HEK293 (cell line): Measurements from ENCODE around the gene GNS.
A peak's percentile ranks its signal among the peaks of the same experiment; 100 is the strongest.

Source experiments
- CTCF ChIA-PET: fragments of 350-600 bp; formaldehyde crosslinking; extraction: SDS; loops from one replicate; lab custom pipeline; 2021; ENCODE audit warnings: antibody characterized with exemption; lab: Yijun Ruan, JAX
- POLR2A ChIA-PET: fragments of 300-600 bp; formaldehyde crosslinking; extraction: SDS; loops from one replicate; lab custom pipeline; 2020; ENCODE audit warnings: antibody characterized with exemption, inconsistent platforms; lab: Yijun Ruan, JAX
- H3K27ac ChIP-seq: fragments of 200-500 bp; sonication (Bioruptor generic); 2 replicates; pipeline ENCODE4 v1.5.1; 2014; ENCODE audit warnings: low read depth, low read length, control low read depth, inconsistent platforms; ENCODE audit errors: extremely low read depth
- H3K36me3 ChIP-seq, 2 experiments: fragments of 200-500 bp in 1 of 2; sonication (Bioruptor generic) in 1 of 2; 1 replicate in 1 of 2; 2 replicates in 1 of 2; pipeline ENCODE4 v1.5.1; 2014 to 2017; ENCODE audit warnings: inconsistent platforms in 2 of 2, low read length in 2 of 2; ENCODE audit not compliant: control insufficient read depth in 2 of 2, insufficient read depth in 1 of 2
- H3K4me1 ChIP-seq: fragments of 200-500 bp; sonication (Bioruptor generic); 2 replicates; pipeline ENCODE4 v1.5.1; 2014; ENCODE audit warnings: mild to moderate bottlenecking, low read length, inconsistent platforms; ENCODE audit not compliant: control insufficient read depth, insufficient read depth
- H3K4me3 ChIP-seq: 2 replicates; pipeline ENCODE4 v1.5.1; 2011; ENCODE audit warnings: low read depth, mild to moderate bottlenecking, control low read depth, low read length, moderate library complexity
- H3K9me3 ChIP-seq: fragments of 200-500 bp; sonication (Bioruptor generic); 2 replicates; pipeline ENCODE4 v1.5.1; 2014; ENCODE audit warnings: low read depth, low read length, inconsistent platforms; ENCODE audit not compliant: control insufficient read depth, insufficient read depth
- GLI2 ChIP-seq: fragments of 450-650 bp; formaldehyde crosslinking; IDR thresholded peaks from 2 replicates; pipeline ENCODE4; 2017; ENCODE audit warnings: missing biosample characterization, missing genetic modification characterization, low read depth, borderline replicate concordance
- GLI4 ChIP-seq: fragments of 450-650 bp; formaldehyde crosslinking; IDR thresholded peaks from 2 replicates; pipeline ENCODE4 v1.5.1; 2016; ENCODE audit warnings: missing biosample characterization, missing genetic modification characterization
- KLF10 ChIP-seq: fragments of 450-650 bp; IDR thresholded peaks from 2 replicates; pipeline ENCODE4 v1.5.1; 2018; ENCODE audit warnings: missing biosample characterization, mild to moderate bottlenecking, missing genetic modification characterization
- KLF8 ChIP-seq: fragments of 450-650 bp; formaldehyde crosslinking; IDR thresholded peaks from 2 replicates; pipeline ENCODE4 v1.5.1; 2016; ENCODE audit warnings: missing biosample characterization, missing genetic modification characterization
- SP7 ChIP-seq: fragments of 450-650 bp; formaldehyde crosslinking; IDR thresholded peaks from 2 replicates; pipeline ENCODE4 v1.5.1; 2016; ENCODE audit warnings: missing biosample characterization, missing genetic modification characterization
- TRIM28 ChIP-seq: IDR thresholded peaks from 2 replicates; pipeline ENCODE4 v1.6.1; 2011; ENCODE audit warnings: low read length, control low read depth, borderline replicate concordance
- ZBTB8A ChIP-seq: fragments of 450-650 bp; formaldehyde crosslinking; IDR thresholded peaks from 2 replicates; pipeline ENCODE4 v1.5.1; 2016; ENCODE audit warnings: missing biosample characterization, missing genetic modification characterization
- ZFHX2 ChIP-seq: fragments of 450-650 bp; formaldehyde crosslinking; conservative IDR thresholded peaks from 2 replicates; pipeline ENCODE4 v1.5.1; 2016; ENCODE audit warnings: missing biosample characterization, missing genetic modification characterization
- ZFP37 ChIP-seq: fragments of 450-650 bp; formaldehyde crosslinking; IDR thresholded peaks from 2 replicates; pipeline ENCODE4 v1.5.1; 2016; ENCODE audit warnings: missing biosample characterization, missing genetic modification characterization
- ZNF155 ChIP-seq: fragments of 450-650 bp; formaldehyde crosslinking; IDR thresholded peaks from 2 replicates; pipeline ENCODE4 v1.5.1; 2016; ENCODE audit warnings: missing biosample characterization, missing genetic modification characterization
- ZNF184 ChIP-seq: fragments of 450-650 bp; IDR thresholded peaks from 2 replicates; pipeline ENCODE4 v1.5.1; 2018; ENCODE audit warnings: missing biosample characterization, mild to moderate bottlenecking, missing genetic modification characterization
- ZNF23 ChIP-seq: fragments of 450-650 bp; formaldehyde crosslinking; IDR thresholded peaks from 2 replicates; pipeline ENCODE4 v1.5.1; 2016; ENCODE audit warnings: missing biosample characterization, missing genetic modification characterization, borderline replicate concordance
- ZNF391 ChIP-seq: fragments of 450-650 bp; formaldehyde crosslinking; IDR thresholded peaks from 2 replicates; pipeline ENCODE4 v1.5.1; 2016; ENCODE audit warnings: low read depth, missing biosample characterization, missing genetic modification characterization, borderline replicate concordance
- ZNF473 ChIP-seq: fragments of 450-650 bp; formaldehyde crosslinking; IDR thresholded peaks from 2 replicates; pipeline ENCODE4 v1.5.1; 2017; ENCODE audit warnings: missing biosample characterization, missing genetic modification characterization
- ZNF48 ChIP-seq: fragments of 450-650 bp; formaldehyde crosslinking; IDR thresholded peaks from 2 replicates; pipeline ENCODE4 v1.5.1; 2016; ENCODE audit warnings: missing biosample characterization, missing genetic modification characterization
- ZNF548 ChIP-seq: fragments of 450-650 bp; formaldehyde crosslinking; IDR thresholded peaks from 2 replicates; pipeline ENCODE4 v1.5.1; 2016; ENCODE audit warnings: missing biosample characterization, missing genetic modification characterization
- ZNF549 ChIP-seq: fragments of 450-650 bp; IDR thresholded peaks from 2 replicates; pipeline ENCODE4 v1.5.1; 2018; ENCODE audit warnings: missing biosample characterization, missing genetic modification characterization, mild to moderate bottlenecking, inconsistent platforms, moderate library complexity
- ZNF621 ChIP-seq: fragments of 450-650 bp; formaldehyde crosslinking; IDR thresholded peaks from 2 replicates; pipeline ENCODE4 v1.5.1; 2017; ENCODE audit warnings: missing biosample characterization, missing genetic modification characterization
- ZNF623 ChIP-seq: fragments of 450-650 bp; formaldehyde crosslinking; IDR thresholded peaks from 2 replicates; pipeline ENCODE4 v1.5.1; 2016; ENCODE audit warnings: missing biosample characterization, missing genetic modification characterization
- ZNF677 ChIP-seq: fragments of 450-650 bp; IDR thresholded peaks from 2 replicates; pipeline ENCODE4 v1.5.0; 2018; ENCODE audit warnings: missing biosample characterization, mild to moderate bottlenecking, missing genetic modification characterization, moderate library complexity
- ZNF791 ChIP-seq: fragments of 450-650 bp; formaldehyde crosslinking; IDR thresholded peaks from 2 replicates; pipeline ENCODE4 v1.5.1; 2016; ENCODE audit warnings: missing biosample characterization, missing genetic modification characterization
- TF ChIP-seq, protein P1 (sequence below): fragments of 450-650 bp; formaldehyde crosslinking; IDR thresholded peaks from 2 replicates; pipeline ENCODE4 v1.5.1; 2016; ENCODE audit warnings: missing biosample characterization, missing genetic modification characterization
- TF ChIP-seq, protein P2 (sequence below): fragments of 450-650 bp; IDR thresholded peaks from 2 replicates; pipeline ENCODE4 v1.5.1; 2018; ENCODE audit warnings: missing biosample characterization, missing genetic modification characterization
- TF ChIP-seq, protein P3 (sequence below): fragments of 450-650 bp; formaldehyde crosslinking; IDR thresholded peaks from 2 replicates; pipeline ENCODE4 v1.5.1; 2016; ENCODE audit warnings: missing biosample characterization, missing genetic modification characterization
- TF ChIP-seq, protein P4 (sequence below): fragments of 450-650 bp; formaldehyde crosslinking; IDR thresholded peaks from 2 replicates; pipeline ENCODE4 v1.5.1; 2016; ENCODE audit warnings: missing biosample characterization, missing genetic modification characterization
- TF ChIP-seq, protein P5 (sequence below): fragments of 450-650 bp; formaldehyde crosslinking; IDR thresholded peaks from 2 replicates; pipeline ENCODE4 v1.5.1; 2016; ENCODE audit warnings: missing biosample characterization, missing genetic modification characterization
- TF ChIP-seq, protein P6 (sequence below): fragments of 450-650 bp; formaldehyde crosslinking; IDR thresholded peaks from 2 replicates; pipeline ENCODE4 v1.5.1; 2016; ENCODE audit warnings: missing biosample characterization, missing genetic modification characterization

GNS gene

DNA sequence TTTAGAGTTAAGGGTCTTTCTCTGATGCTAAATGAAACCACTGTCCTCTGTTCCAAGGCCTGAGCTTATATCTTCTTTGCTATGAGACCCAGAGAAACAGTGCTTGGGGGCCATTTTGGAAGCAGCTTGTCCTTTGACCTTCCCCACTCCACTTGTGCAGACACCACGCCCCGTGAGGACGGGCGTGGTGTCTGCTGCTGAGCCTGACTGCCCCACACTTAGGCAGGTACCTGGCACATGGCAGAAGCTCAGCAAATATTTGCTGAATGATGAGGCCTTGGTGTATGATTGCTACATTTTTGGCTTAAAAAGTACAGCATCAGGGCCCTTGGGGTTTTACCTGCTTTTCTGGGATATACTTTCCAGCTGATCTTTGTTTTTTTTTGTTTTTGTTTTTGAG, 79.0 kb downstream of the GNS start:
- no peaks in the 10 kb centered on the region for H3K9me3 ChIP-seq
- POLR2A ChIA-PET = interaction anchor here (1.0 to 1.3 kb wide), 3 partner anchors 14 to 97 kb away, joined by 3 to 5 read pairs (median 3); no protein-coding TSS in a partner anchor
- TF ChIP-seq ZNF155 (tag by site-specific recombination) = no peak
- TF ChIP-seq ZNF548 (tag by site-specific recombination) = no peak
- TF ChIP-seq ZFHX2 (tag by site-specific recombination) = no peak
- TF ChIP-seq, protein P1, sequence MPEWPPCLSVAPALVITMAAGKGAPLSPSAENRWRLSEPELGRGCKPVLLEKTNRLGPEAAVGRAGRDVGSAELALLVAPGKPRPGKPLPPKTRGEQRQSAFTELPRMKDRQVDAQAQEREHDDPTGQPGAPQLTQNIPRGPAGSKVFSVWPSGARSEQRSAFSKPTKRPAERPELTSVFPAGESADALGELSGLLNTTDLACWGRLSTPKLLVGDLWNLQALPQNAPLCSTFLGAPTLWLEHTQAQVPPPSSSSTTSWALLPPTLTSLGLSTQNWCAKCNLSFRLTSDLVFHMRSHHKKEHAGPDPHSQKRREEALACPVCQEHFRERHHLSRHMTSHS (tag by site-specific recombination) = no peak
- TF ChIP-seq SP7 (tag by site-specific recombination) = no peak
- TF ChIP-seq, protein P2, sequence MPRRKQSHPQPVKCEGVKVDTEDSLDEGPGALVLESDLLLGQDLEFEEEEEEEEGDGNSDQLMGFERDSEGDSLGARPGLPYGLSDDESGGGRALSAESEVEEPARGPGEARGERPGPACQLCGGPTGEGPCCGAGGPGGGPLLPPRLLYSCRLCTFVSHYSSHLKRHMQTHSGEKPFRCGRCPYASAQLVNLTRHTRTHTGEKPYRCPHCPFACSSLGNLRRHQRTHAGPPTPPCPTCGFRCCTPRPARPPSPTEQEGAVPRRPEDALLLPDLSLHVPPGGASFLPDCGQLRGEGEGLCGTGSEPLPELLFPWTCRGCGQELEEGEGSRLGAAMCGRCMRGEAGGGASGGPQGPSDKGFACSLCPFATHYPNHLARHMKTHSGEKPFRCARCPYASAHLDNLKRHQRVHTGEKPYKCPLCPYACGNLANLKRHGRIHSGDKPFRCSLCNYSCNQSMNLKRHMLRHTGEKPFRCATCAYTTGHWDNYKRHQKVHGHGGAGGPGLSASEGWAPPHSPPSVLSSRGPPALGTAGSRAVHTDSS (tag by site-specific recombination) = no peak
- no peak for TF ChIP-seq ZNF791 (tag by site-specific recombination)
- no peak for TF ChIP-seq ZNF677 (tag by site-specific recombination)
- TF ChIP-seq GLI4 (tag by site-specific recombination) = no peak
- no peak for TF ChIP-seq ZFP37 (tag by site-specific recombination)
- TF ChIP-seq, protein P3, sequence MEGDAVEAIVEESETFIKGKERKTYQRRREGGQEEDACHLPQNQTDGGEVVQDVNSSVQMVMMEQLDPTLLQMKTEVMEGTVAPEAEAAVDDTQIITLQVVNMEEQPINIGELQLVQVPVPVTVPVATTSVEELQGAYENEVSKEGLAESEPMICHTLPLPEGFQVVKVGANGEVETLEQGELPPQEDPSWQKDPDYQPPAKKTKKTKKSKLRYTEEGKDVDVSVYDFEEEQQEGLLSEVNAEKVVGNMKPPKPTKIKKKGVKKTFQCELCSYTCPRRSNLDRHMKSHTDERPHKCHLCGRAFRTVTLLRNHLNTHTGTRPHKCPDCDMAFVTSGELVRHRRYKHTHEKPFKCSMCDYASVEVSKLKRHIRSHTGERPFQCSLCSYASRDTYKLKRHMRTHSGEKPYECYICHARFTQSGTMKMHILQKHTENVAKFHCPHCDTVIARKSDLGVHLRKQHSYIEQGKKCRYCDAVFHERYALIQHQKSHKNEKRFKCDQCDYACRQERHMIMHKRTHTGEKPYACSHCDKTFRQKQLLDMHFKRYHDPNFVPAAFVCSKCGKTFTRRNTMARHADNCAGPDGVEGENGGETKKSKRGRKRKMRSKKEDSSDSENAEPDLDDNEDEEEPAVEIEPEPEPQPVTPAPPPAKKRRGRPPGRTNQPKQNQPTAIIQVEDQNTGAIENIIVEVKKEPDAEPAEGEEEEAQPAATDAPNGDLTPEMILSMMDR (tag by site-specific recombination) = no peak
- TF ChIP-seq KLF10 (tag by site-specific recombination) = no peak
- TF ChIP-seq ZNF23 = no peak
- TF ChIP-seq ZNF48 = no peak
- TF ChIP-seq, protein P4, sequence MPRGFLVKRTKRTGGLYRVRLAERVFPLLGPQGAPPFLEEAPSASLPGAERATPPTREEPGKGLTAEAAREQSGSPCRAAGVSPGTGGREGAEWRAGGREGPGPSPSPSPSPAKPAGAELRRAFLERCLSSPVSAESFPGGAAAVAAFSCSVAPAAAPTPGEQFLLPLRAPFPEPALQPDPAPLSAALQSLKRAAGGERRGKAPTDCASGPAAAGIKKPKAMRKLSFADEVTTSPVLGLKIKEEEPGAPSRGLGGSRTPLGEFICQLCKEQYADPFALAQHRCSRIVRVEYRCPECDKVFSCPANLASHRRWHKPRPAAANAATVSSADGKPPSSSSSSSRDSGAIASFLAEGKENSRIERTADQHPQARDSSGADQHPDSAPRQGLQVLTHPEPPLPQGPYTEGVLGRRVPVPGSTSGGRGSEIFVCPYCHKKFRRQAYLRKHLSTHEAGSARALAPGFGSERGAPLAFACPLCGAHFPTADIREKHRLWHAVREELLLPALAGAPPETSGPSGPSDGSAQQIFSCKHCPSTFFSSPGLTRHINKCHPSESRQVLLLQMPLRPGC (tag by site-specific recombination) = no peak
- H3K4me3 ChIP-seq = no peak overlapping the region
- H3K4me1 ChIP-seq = peaks cover 38% of the 10 kb centered on the region
- peak overlapping the region; percentile 49 for H3K27ac ChIP-seq
- CTCF ChIA-PET = interaction anchor here (0.6 to 4.7 kb wide), 4 partner anchors 17 to 1455 kb away, joined by 3 to 15 read pairs (median 6); no protein-coding TSS in a partner anchor
- peaks cover 2 to 5% of the 10 kb centered on the region in 2 experiments; a peak in 2 of 3 replicates for H3K36me3 ChIP-seq

DNA sequence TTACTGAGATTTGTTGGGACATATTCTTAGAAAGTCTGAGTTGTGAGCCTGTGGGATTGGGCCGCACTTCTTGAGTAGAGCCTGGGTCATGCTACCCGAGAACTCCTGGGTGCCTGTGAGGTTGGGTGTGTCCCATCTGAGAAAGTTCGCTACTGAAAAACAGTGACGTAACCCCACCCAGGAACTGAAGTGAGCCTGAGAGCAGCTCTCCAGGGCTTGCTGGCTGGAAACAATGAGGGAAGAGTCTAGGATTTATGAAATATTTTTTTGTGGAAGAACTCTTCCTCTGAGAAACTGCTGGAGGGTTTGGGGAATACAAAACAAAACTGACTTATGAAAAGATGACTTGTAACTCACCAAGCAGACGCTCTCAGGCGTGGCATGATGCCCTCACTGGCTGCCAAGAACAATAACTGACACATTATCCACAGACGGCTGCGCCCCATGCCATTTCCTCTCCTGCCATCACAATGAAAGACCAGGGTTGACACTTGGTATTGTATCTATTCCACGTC, 79.7 kb downstream of the GNS start:
- H3K9me3 ChIP-seq = no peaks in the 10 kb centered on the region
- no peaks in the 10 kb centered on the region; a peak in 1 of 3 replicates for H3K36me3 ChIP-seq
- no peak overlapping the region for H3K4me3 ChIP-seq
- peak overlapping the region; percentile 49 for H3K27ac ChIP-seq
- H3K4me1 ChIP-seq = peaks cover 38% of the 10 kb centered on the region
- ChIA-PET POLR2A (interaction anchor here (1.0 to 1.3 kb wide), 3 partner anchors 14 to 96 kb away, joined by 3 to 5 read pairs (median 3); no protein-coding TSS in a partner anchor), CTCF (interaction anchor here (0.6 to 4.7 kb wide), 4 partner anchors 18 to 1454 kb away, joined by 3 to 15 read pairs (median 4); no protein-coding TSS in a partner anchor)
- TF ChIP-seq ZNF184 (tag by site-specific recombination) (no peak), TRIM28 (no peak), GLI2 (tag by site-specific recombination) (no peak), ZNF473 (tag by site-specific recombination) (no peak), ZNF549 (tag by site-specific recombination) (no peak), ZNF623 (no peak), KLF8 (no peak), ZNF391 (tag by site-specific recombination) (no peak), ZBTB8A (tag by site-specific recombination) (no peak), ZNF621 (tag by site-specific recombination) (no peak)
- TF ChIP-seq, protein P5, sequence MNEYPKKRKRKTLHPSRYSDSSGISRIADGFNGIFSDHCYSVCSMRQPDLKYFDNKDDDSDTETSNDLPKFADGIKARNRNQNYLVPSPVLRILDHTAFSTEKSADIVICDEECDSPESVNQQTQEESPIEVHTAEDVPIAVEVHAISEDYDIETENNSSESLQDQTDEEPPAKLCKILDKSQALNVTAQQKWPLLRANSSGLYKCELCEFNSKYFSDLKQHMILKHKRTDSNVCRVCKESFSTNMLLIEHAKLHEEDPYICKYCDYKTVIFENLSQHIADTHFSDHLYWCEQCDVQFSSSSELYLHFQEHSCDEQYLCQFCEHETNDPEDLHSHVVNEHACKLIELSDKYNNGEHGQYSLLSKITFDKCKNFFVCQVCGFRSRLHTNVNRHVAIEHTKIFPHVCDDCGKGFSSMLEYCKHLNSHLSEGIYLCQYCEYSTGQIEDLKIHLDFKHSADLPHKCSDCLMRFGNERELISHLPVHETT (tag by site-specific recombination) = no peak
- TF ChIP-seq, protein P6, sequence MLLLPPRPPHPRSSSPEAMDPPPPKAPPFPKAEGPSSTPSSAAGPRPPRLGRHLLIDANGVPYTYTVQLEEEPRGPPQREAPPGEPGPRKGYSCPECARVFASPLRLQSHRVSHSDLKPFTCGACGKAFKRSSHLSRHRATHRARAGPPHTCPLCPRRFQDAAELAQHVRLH (tag by site-specific recombination) = no peak
